ENCODE results near the gene DOK5.

DOK5 gene

GRCh38 chr20:54565255-54565654 is 89.9 kb downstream of the DOK5 start:
- DNase-seq, result no peak

GRCh38 chr20:54566031-54566688 is 90.8 kb downstream of the DOK5 start:
- DNase-seq, result no peak

- no peak for DNase-seq
Observed at GRCh38 chr20:54570561-54570960, 95.2 kb downstream of the DOK5 start.

DNA sequence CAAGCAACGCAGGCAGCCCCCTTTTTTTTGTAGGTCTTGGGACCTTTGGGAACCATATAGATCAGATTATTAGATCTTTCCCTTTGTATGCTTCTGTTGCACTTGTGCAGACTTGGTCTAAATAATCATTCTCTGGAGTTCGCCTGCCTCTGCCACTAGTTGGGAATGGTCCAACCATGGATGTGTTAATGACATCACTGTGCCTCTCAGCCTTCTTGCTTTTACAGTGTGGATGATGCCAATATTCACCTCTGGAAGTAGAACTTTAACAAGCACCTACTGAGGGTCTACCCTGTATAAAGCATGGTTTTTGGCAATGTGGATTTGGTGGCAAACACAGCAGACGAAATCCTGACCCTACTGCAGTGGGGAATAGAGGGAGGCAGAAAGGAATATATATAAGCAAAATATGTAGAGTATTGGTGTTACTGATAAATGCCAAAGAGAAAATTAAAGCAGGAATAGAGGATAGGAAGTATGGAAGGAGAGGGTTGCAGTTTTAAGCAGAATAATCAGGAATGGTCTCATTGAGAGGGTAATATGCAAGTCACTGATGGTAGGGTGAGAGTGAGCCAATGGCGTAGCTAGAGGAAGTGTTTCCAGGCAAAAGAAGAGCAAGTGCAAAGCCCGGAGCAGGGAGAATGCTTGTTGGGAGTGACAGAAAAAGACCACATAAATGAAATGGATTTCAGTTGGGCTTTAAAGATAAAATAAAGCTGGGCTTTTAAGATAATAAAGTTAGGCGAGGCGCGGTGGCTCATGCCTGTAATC is 97.5 kb downstream of the DOK5 start:
- no peak for DNase-seq

DNA sequence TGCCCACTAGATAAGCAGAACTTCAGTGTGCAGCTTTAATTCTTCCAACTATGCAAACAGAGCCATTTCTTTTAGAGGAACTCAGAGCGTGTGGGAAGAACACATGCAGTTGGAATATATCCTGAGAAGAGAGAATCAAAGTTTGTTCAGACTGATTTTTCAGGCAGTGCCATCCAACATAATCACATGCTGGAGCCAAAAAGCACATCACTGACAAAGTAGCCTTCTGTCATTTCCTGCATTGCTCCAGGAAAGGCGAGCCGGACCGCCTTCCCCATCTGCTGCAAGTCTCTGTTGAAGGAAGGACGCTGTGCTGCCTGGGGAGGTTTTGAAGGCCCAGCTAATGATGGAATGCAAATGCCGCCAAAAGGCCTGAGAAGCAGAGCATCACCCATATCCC is 98.4 kb downstream of the DOK5 start:
- DNase-seq, result no peak

- no peak for DNase-seq
Observed at GRCh38 chr20:54576518-54576917, 101.1 kb downstream of the DOK5 start.

DNA sequence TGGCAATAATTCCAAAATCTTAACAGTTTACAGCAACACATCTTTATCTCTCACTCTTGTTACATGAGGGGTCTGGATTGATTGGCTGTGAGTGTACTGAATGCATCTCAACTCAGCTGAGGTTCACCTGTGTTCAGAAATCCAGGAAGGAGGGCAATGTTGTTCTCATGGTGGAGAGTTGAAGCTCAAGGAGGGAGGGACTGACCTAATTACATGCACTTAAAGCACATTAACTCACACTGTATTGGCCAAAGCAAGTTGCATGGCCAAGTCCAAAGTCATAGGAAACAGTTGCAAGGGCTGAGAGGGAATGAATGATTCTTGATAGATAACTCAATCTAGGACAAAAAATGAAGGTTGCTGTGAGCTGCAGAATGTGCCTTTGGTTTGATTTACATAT is 102.2 kb downstream of the DOK5 start:
- no peak for DNase-seq

DNA sequence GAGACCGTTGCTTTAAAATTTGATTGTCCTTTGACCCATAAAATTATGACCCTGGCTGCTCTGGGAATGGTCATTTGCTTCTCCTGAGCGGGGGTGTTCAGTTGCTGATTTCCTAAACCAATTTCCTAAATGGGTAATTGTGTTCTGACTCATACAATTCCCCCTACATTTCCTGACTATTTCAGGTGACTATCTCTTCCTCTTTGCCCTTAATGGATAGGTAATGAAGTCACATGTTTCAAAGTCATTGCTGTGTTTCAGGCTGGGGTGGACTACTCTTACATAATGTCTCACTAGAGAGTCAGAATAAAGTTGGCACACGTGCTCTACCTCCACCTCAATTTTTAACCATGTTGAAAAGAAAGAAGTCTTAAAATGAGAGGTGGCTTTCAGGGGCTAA is 109.8 kb downstream of the DOK5 start:
- DNase-seq, result no peak

DNA sequence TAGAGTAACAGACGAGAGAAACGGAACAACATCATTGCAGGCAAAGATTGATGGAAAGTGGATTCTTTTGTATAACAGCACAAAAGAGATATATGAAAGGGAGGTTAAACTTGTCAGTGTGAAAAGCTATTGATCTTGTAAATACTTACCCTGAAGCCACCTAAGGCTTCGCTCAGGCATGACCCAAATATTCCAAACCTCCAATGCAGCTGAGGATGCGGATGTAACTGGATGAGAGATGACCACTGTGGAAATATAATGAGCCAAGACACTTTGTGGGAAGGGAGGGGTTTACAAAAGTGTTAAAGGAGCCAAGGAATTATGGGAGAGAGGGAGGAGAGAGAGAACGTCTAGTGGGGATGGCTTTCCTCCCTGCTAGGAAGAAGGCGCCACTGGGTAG is 112.0 kb downstream of the DOK5 start:
- DNase-seq, result no peak

DNA sequence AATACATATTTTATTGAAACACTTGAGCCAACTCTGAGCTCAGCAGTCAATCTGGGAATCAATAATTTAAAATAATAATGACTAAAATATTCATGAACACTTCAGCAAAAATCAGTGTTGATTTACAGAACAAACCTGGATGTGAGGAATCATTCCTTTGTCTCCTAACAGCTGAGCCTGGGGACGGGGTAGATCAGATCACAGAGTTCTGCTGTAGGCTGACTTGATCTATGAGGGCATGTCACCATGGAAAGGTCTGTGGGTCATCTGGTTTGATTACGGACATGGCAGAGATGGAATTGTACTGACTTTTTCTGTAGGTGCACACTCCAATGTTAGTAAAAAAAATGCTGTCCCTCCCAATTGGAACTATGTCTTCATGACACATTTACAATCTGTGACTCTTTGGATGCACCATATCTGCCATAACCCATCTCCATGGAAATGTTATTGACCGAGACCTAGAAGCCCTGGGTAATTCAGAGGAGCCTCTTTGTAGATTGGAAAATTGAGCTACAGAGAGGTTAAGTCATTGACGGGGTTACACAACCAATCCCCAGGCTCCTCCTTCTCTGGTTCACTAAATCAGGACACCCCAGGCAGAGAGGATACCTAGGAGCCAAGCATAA is 114.1 kb downstream of the DOK5 start:
- DNase-seq, result no peak

- DNase-seq, result no peak
Observed at GRCh38 chr20:54590856-54591255, 115.5 kb downstream of the DOK5 start.

DNA sequence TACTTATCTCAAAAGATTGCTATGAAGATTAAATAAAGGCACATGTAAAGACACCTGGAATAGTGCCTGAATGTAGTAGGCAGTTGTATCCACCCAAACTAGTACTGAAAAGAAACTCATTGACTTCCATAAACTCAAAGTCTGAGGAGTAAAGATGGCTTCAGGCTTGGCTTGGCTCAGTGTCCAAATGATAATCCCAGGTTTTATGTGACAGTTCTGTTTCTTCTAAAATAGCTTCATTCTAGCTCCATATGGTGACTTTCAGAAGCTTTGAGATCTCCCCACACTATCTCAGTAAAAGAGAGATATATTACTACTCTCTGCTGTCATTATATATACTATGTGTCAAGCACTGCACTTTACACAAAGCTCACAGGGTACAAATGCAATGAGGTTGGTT is 121.3 kb downstream of the DOK5 start:
- DNase-seq, result no peak

GRCh38 chr20:54598352-54598751 is 123.0 kb downstream of the DOK5 start:
- DNase-seq, result peak; percentile 49

DNA sequence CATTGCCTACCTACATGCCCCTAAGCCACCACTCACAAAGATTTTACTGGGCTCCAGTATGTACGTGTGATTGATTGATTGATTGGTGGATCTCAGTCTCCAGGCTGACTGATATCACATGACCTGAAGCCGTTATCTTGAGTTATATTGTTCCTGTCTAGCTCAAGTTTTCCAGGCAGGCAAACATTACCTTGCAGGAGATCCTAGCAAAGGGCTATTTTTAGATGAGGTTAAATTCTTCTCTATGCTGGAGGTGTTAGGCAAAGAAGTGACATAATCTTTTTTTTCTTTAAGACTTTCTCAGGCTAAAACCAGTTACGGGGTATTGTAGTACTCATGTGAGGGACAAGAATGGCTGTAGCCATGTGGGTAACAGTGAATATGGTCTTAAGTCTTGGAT is 125.2 kb downstream of the DOK5 start:
- DNase-seq, result no peak

GRCh38 chr20:54601831-54602515 is 126.6 kb downstream of the DOK5 start:
- DNase-seq, result no peak

- DNase-seq, result no peak
Observed at GRCh38 chr20:54605319-54605718, 129.9 kb downstream of the DOK5 start.

GRCh38 chr20:54606380-54606779 is 131.0 kb downstream of the DOK5 start:
- no peak for DNase-seq

DNA sequence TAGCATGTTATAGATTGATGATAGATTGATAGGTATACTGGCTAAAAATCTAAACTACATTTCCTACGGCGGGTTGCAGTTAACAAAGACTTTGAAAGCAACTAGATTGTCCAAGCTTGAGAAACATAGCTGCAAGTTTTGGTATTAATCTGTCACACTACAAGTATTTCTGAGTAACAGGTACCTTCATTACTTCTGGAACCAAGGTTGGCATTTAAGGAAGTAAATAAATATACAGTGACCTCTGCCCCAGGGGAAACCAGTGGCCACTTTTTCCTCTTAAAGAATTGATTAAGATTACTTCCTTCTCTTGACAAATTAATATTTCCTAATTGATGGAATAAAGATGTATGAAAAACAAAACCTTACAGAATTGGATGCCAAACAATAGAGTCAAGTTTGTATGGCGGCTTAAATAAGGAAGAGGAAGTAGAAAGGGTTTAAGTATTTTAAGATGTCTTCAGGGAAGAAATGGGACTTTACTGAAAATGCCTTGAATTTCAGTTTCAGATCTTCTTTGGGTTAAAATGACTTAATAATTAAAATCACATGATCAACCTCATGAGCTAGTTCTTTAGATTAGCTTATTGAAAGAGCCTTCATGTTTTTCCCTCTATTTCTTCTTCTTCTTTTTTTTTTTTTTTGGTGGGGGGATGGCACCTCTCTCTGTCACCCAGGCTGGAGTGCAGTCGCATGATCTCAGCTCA is 132.8 kb downstream of the DOK5 start:
- no peak for DNase-seq

DNA sequence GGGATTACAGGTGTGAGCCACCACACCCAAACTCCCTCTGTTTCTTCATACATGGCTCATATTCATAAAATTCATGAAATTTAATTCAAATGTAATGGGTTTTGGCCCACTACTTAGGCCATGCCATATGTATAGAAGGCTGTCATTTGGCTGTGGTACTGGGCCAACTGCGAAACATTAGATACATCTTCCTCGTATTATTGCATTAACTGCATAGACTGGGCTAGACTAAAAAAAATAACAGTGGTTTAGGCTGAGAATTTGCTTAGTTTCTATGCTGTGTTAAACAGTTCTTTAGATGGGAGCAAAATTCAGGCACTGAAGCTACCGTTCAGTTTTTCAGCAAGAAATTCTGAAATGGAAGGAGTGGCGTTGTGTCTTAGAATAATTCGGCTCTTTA is 133.6 kb downstream of the DOK5 start:
- no peak for DNase-seq

DNA sequence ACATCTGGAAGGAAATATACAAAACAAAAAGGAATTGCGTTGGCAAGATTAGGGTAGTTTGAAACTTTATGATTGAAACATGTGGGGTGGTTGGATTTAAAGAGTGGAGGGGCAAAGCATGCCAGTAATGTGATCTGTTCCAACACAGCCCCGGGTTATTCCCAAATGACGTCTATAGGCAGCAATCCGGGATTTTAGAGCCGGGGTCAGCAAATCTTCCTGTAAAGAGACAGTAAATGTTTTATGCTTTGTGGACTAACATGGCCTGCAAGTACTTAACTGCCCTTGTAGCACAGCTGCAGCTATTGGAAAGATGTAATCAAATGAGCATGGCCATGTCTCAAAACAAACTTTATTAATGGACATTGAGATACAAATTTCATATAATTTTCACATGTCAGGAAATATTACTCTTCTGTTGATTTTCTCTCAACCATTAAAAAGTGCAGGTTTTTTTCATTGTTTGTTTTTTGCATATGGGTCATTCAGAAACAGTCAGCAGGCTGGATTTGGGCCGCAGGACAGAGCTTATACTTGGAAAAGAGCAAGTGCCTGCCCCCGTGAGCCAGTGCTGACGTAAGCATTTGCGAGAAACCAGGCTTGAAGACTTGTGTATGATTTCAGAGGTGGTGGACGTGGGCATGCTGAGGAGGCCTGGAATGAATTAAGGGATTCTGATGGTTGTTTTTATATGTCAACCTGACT is 136.5 kb downstream of the DOK5 start:
- DNase-seq, result no peak

GRCh38 chr20:54618412-54618811 is 143.0 kb downstream of the DOK5 start:
- DNase-seq, result no peak

DNA sequence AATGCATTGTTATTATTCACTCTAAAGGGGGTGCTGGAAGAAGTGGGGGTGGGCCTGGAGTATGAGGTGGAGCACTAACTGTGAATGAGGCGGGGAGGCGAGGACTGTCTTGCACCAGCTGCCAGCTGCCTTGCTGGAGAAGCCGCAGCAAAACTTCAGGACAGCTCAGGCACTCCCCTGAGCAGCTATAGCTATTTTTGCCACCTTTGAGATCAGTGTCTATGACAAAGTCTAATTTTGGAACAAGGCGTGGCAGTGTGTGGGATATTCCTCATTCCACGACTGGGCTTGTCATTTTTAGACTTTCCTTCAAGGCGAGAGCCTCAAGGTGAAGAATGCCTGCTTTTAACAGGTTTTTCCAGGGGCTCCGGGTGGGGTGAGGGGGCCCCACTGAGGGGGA is 143.8 kb downstream of the DOK5 start:
- DNase-seq, result no peak

Data from NCI-H526 treated with DMSO at 0.1 percent for 48 hours (cell line).